ENCODE results near the gene KNCN. TPM values are rescaled to one million over a fixed set of nuclear protein-coding genes. Genes with fewer than 3 reads are reported as not detected.

Gene KNCN
- total RNA-seq, 1 experiment from 2014 or later, result not detected

DNA sequence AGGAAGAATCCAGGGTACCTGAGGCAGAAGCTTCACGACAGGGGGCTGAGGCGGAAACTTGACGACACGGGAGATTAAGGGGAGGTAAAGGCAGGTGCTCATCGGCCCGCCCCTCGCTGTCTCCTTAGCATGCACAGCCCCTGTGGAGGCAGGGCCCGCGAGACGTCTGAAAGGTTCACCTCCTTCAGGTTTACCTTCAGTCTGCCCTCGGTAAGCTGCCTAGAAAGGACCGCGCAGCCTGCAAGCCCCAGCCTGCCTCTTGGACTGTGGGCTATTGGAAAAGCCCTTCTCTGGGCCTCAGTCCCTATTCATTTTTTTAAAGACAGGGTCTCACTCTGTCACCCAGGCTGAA, 28.5 kb downstream of the KNCN start:
- no peak overlapping the region for H4K5ac ChIP-seq (ENCODE audit: insufficient read length, low read depth, low read length)
- H3K56ac ChIP-seq (ENCODE audit: insufficient read length, low read depth, low read length), result no peak overlapping the region
- H2BK120ac ChIP-seq (ENCODE audit: low read depth, low read length, poor library complexity, severe bottlenecking), result no peak overlapping the region
- H3K4me2 ChIP-seq (ENCODE audit: insufficient read depth, insufficient read length, low read length), result no peak overlapping the region
- H4K20me1 ChIP-seq (ENCODE audit: control insufficient read depth, insufficient read depth, insufficient read length), result no peaks in the 10 kb centered on the region
- H3K9ac ChIP-seq (ENCODE audit: extremely low read depth, insufficient read length, low read length), result no peak overlapping the region
- H3K27me3 Mint-ChIP-seq (ENCODE audit: low read depth), result peaks cover 78% of the 10 kb centered on the region
- no peak overlapping the region for H2BK5ac ChIP-seq (ENCODE audit: insufficient read length, low read length)
- WGBS (ENCODE audit: extremely low coverage, insufficient read length, low lambda C conversion rate), result no CpG with 5 or more reads among the region's 13 CpGs
- no peak overlapping the region for H2AK5ac ChIP-seq (ENCODE audit: insufficient read length, low read length)
- no peak overlapping the region for H4K91ac ChIP-seq (ENCODE audit: insufficient read length, low read depth, low read length)
- H3K4me3 Mint-ChIP-seq, result no peak overlapping the region
- H2BK12ac ChIP-seq (ENCODE audit: insufficient read length, low read depth, low read length), result no peak overlapping the region
- H3K27ac ChIP-seq (ENCODE audit: insufficient read length, low read depth, low read length), result no peak overlapping the region
- no peak overlapping the region for H3K18ac ChIP-seq (ENCODE audit: insufficient read length, low read depth, low read length)
- H3K4me1 Mint-ChIP-seq, result peaks cover 75 to 82% of the 10 kb centered on the region in 2 experiments
- H3K4ac ChIP-seq (ENCODE audit: low read depth, low read length), result no peak overlapping the region
- H3K79me1 ChIP-seq (ENCODE audit: insufficient read depth, low read depth, low read length, poor library complexity, severe bottlenecking), result no peaks in the 10 kb centered on the region
- no peaks in the 10 kb centered on the region for H3K79me2 ChIP-seq (ENCODE audit: insufficient read depth, low read length)
- H4K8ac ChIP-seq (replicated peaks; ENCODE audit: insufficient read length, low read depth, low read length), result no peak overlapping the region
- no peak overlapping the region for H3T11ph ChIP-seq (ENCODE audit: low read length)
- H3K36me3 Mint-ChIP-seq (ENCODE audit: insufficient read depth in 1 of 3, low read depth in 3 of 3), result no peaks in the 10 kb centered on the region
- H3K23ac ChIP-seq (ENCODE audit: insufficient read length, low read depth, low read length), result no peak overlapping the region
- TF ChIP-seq, protein P1, sequence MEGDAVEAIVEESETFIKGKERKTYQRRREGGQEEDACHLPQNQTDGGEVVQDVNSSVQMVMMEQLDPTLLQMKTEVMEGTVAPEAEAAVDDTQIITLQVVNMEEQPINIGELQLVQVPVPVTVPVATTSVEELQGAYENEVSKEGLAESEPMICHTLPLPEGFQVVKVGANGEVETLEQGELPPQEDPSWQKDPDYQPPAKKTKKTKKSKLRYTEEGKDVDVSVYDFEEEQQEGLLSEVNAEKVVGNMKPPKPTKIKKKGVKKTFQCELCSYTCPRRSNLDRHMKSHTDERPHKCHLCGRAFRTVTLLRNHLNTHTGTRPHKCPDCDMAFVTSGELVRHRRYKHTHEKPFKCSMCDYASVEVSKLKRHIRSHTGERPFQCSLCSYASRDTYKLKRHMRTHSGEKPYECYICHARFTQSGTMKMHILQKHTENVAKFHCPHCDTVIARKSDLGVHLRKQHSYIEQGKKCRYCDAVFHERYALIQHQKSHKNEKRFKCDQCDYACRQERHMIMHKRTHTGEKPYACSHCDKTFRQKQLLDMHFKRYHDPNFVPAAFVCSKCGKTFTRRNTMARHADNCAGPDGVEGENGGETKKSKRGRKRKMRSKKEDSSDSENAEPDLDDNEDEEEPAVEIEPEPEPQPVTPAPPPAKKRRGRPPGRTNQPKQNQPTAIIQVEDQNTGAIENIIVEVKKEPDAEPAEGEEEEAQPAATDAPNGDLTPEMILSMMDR (conservative IDR thresholded peaks at IDR 0.05), result no peak
- no peak for DNase-seq
- no peaks in the 10 kb centered on the region; a peak in 2 of 5 replicates for H3K9me3 Mint-ChIP-seq
- no peaks in the 10 kb centered on the region for H3K23me2 ChIP-seq (ENCODE audit: insufficient read length, low read depth, low read length, poor library complexity, severe bottlenecking)
- H2AFZ ChIP-seq (ENCODE audit: low read length), result no peak overlapping the region
- H3K27ac Mint-ChIP-seq, result no peak overlapping the region
- H3K14ac ChIP-seq (ENCODE audit: insufficient read depth, low read length), result no peak overlapping the region
- no peaks in the 10 kb centered on the region for H3K9me3 ChIP-seq (ENCODE audit: control insufficient read depth, low read depth, low read length)
- H2BK20ac ChIP-seq (ENCODE audit: low read depth, low read length, poor library complexity, severe bottlenecking), result no peak overlapping the region
- H3K27me3 ChIP-seq (ENCODE audit: insufficient read depth, low read length), result peaks cover 11% of the 10 kb centered on the region; the same call in 1 of the 2 replicates
- no peak overlapping the region for H2BK15ac ChIP-seq (ENCODE audit: low read depth, low read length)
- H3K4me1 ChIP-seq (ENCODE audit: insufficient read depth, low read length), result peaks cover 12% of the 10 kb centered on the region; the same call in 1 of the 2 replicates
